Naive thymus-derived CD4-positive, alpha-beta T cell (primary cell): ENCODE results near the gene MPI. TPM values are rescaled to one million over a fixed set of nuclear protein-coding genes. Genes with fewer than 3 reads are reported as not detected.

ENCODE experiments used
- ATAC-seq: fragments of 150-1000 bp; cut with Tn5 transposase; 2 replicates; pipeline ENCODE4 v1.10.0; 2021; ENCODE audit warnings: mild to moderate bottlenecking, moderate library complexity
- CTCF ChIA-PET: fragments of 350-600 bp; sonication (Branson Sonifier 250); formaldehyde crosslinking; loops from one replicate; lab custom pipeline; 2021; ENCODE audit warnings: antibody characterized with exemption; lab: Charles Lee
- POLR2A ChIA-PET: fragments of 350-600 bp; sonication (Branson Sonifier 250); formaldehyde crosslinking; loops from one replicate; lab custom pipeline; 2021; ENCODE audit warnings: antibody characterized with exemption, inconsistent platforms; lab: Charles Lee
- DNase-seq, 9 donors: peaks; one replicate each; pipeline versions ENCODE4 v3.0.0 to v3.0.0-alpha.2; 2020 to 2022; ENCODE audit warnings: mixed read lengths in 1 of 9
- H3K27ac ChIP-seq: one replicate; pipeline ENCODE4 v1.7.0; 2013; ENCODE audit warnings: mild to moderate bottlenecking, low read depth, low read length, moderate library complexity
- H3K27me3 ChIP-seq, 2 donors: one replicate each; pipeline ENCODE4 v1.7.0; 2013; ENCODE audit warnings: low read length in 2 of 2, mild to moderate bottlenecking in 2 of 2, moderate library complexity in 2 of 2; ENCODE audit not compliant: control insufficient read depth in 2 of 2, insufficient read depth in 2 of 2
- H3K36me3 ChIP-seq, 3 experiments: 1 replicate in 2 of 3; 2 replicates in 1 of 3; pipeline ENCODE4 v1.7.0; 2013; ENCODE audit warnings: low read length in 3 of 3, mild to moderate bottlenecking in 3 of 3, moderate library complexity in 1 of 3; ENCODE audit not compliant: insufficient read depth in 3 of 3, control insufficient read depth in 2 of 3
- H3K4me1 ChIP-seq, 2 donors: one replicate each; pipeline ENCODE4 v1.7.0; 2013; ENCODE audit warnings: low read length in 2 of 2, mild to moderate bottlenecking in 2 of 2, moderate library complexity in 1 of 2; ENCODE audit not compliant: control insufficient read depth in 2 of 2, insufficient read depth in 2 of 2
- H3K4me3 ChIP-seq: 2 replicates; pipeline ENCODE4 v1.7.0; 2013; ENCODE audit warnings: mild to moderate bottlenecking, low read length
- H3K9me3 ChIP-seq, 3 experiments: 1 replicate in 2 of 3; 2 replicates in 1 of 3; pipeline ENCODE4 v1.7.0; 2013; ENCODE audit warnings: low read length in 3 of 3; ENCODE audit not compliant: control insufficient read depth in 2 of 3
- H3K27ac Mint-ChIP-seq, 9 donors: one replicate each; pipeline ENCODE4 v1.8.0; 2020 to 2022; ENCODE audit warnings: mixed read lengths in 9 of 9, mild to moderate bottlenecking in 8 of 9, moderate library complexity in 5 of 9, inconsistent platforms in 2 of 9
- H3K27me3 Mint-ChIP-seq, 5 donors: one replicate each; pipeline ENCODE4 v1.8.0; 2021 to 2022; ENCODE audit warnings: mixed read lengths in 5 of 5, mild to moderate bottlenecking in 1 of 5
- H3K36me3 Mint-ChIP-seq, 5 donors: one replicate each; pipeline ENCODE4 v1.8.0; 2020 to 2022; ENCODE audit warnings: mixed read lengths in 5 of 5, mild to moderate bottlenecking in 3 of 5, inconsistent platforms in 1 of 5
- H3K4me1 Mint-ChIP-seq, 7 donors: one replicate each; pipeline ENCODE4 v1.8.0; 2020 to 2022; ENCODE audit warnings: mixed read lengths in 7 of 7, mild to moderate bottlenecking in 3 of 7, inconsistent platforms in 1 of 7
- H3K4me3 Mint-ChIP-seq, 10 donors: one replicate each; pipeline ENCODE4 v1.8.0; 2020 to 2022; ENCODE audit warnings: mild to moderate bottlenecking in 10 of 10, mixed read lengths in 10 of 10, moderate library complexity in 6 of 10, inconsistent platforms in 2 of 10
- H3K9me3 Mint-ChIP-seq, 11 donors: one replicate each; pipeline ENCODE4 v1.8.0; 2020 to 2022; ENCODE audit warnings: mixed read lengths in 11 of 11, mild to moderate bottlenecking in 4 of 11, inconsistent platforms in 1 of 11, moderate library complexity in 1 of 11
- intact Hi-C, 2 donors: fragments of 100-400 bp; cut with micrococcal nuclease; formaldehyde crosslinking; loops; one replicate each; pipeline ENCODE4 v1.15.1; 2023
- polyA plus RNA-seq, 2 donors: library from polyadenylated mRNA; unstranded; fragments of 300-500 nt; fragmentation: Illumina TruSeq; gene quantifications; one replicate each; pipeline ENCODE4 v1.2.3, GENCODE V29; 2021
- total RNA-seq, 6 experiments: library from RNA in 5 of 6; stranded (reverse) in 5 of 6; gene quantifications; 1 replicate in 5 of 6; 2 replicates in 1 of 6; pipeline ENCODE4 v1.2.3 and lab custom pipeline; 2021 to 2026

The MPI gene
- total and polyA plus RNA-seq, 7 experiments from 2014 or later = 34.0 to 98.3 (median 89.9) TPM

GRCh38 chr15:74889390-74889882 lies 406 bp upstream of the MPI start:
- H3K27me3 Mint-ChIP-seq = no peaks in the 10 kb centered on the region
- Histone ChIP-seq H3K27ac (peak overlapping the region; percentile 84), H3K36me3 (peaks cover 0 to 15% (median 4%) of the 10 kb centered on the region in 3 experiments), H3K4me1 (peaks cover 31 to 35% of the 10 kb centered on the region in 2 donors), H3K4me3 (peak overlapping the region; percentile 94), H3K9me3 (no peaks in the 10 kb centered on the region), H3K27me3 (no peaks in the 10 kb centered on the region)
- peaks cover 29 to 55% (median 49%) of the 10 kb centered on the region in 7 donors for H3K4me1 Mint-ChIP-seq
- peaks cover 0 to 20% (median 9%) of the 10 kb centered on the region in 5 donors for H3K36me3 Mint-ChIP-seq
- DNase-seq (peak in 1 of 9 donors; percentile 37), ATAC-seq (peak; percentile 28)
- intact Hi-C loops = loop anchor here (1.0 kb wide), 3 partner anchors 16 to 46 kb away; partner anchors contain the start of genes FAM219B (in 1 of the 2), SCAMP2 (in 1 of the 2) and ULK3 (in 1 of the 2)
- ChIA-PET CTCF (interaction anchor here (0.8 to 1.7 kb wide), 3 partner anchors 12 to 90 kb away, joined by 3 to 8 read pairs (median 4); no protein-coding TSS in a partner anchor), POLR2A (interaction anchor here (0.8 to 2.4 kb wide), 11 partner anchors 8 to 35 kb away, joined by 3 to 18 read pairs (median 6); partner anchors contain the start of gene FAM219B)
- peaks cover 0 to 4% (median 0%) of the 10 kb centered on the region in 11 donors for H3K9me3 Mint-ChIP-seq
- peak overlapping the region; percentile 81 to 95 (median 90) for H3K4me3 Mint-ChIP-seq
- peak overlapping the region; percentile 83 to 99 (median 94) for H3K27ac Mint-ChIP-seq

GRCh38 chr15:74890665-74890960 lies 771 bp downstream of the MPI start:
- ChIA-PET CTCF (interaction anchor here (1.7 kb wide), 1 partner anchor 11 kb away, joined by 8 read pairs; no protein-coding TSS in a partner anchor), POLR2A (interaction anchor here (1.3 to 2.4 kb wide), 4 partner anchors 9 to 23 kb away, joined by 4 to 18 read pairs (median 6); no protein-coding TSS in a partner anchor)
- Mint-ChIP-seq H3K4me1 (peaks cover 30 to 59% (median 49%) of the 10 kb centered on the region in 7 donors), H3K27me3 (no peaks in the 10 kb centered on the region), H3K9me3 (peaks cover 0 to 4% (median 0%) of the 10 kb centered on the region in 11 donors), H3K27ac (peak overlapping the region; percentile 69 to 99 (median 94)), H3K36me3 (peaks cover 0 to 21% (median 9%) of the 10 kb centered on the region in 5 donors), H3K4me3 (peak overlapping the region; percentile 81 to 95 (median 90))
- intact Hi-C loops = loop anchor here (1.0 to 5.0 kb wide), 6 partner anchors 12 to 103 kb away; partner anchors contain the start of genes COX5A (in 2 of the 2), FAM219B (in 1 of the 2) and SCAMP2 (in 1 of the 2)
- DNase-seq (no peak), ATAC-seq (no peak)
- Histone ChIP-seq H3K9me3 (no peaks in the 10 kb centered on the region), H3K36me3 (peaks cover 0 to 18% (median 4%) of the 10 kb centered on the region in 3 experiments), H3K27me3 (no peaks in the 10 kb centered on the region), H3K27ac (peak overlapping the region; percentile 84), H3K4me1 (peaks cover 33 to 41% of the 10 kb centered on the region in 2 donors), H3K4me3 (peak overlapping the region; percentile 94)

GRCh38 chr15:74891469-74891868 lies 1.6 kb downstream of the MPI start:
- H3K4me3 Mint-ChIP-seq = peak overlapping the region; percentile 19 to 92 (median 70)
- peaks cover 33 to 45% of the 10 kb centered on the region in 2 donors for H3K4me1 ChIP-seq
- DNase-seq (no peak), ATAC-seq (no peak)
- H3K4me3 ChIP-seq = no peak overlapping the region
- peak overlapping the region; percentile 10 to 99 (median 84) for H3K27ac Mint-ChIP-seq
- H3K36me3 Mint-ChIP-seq = peaks cover 0 to 21% (median 9%) of the 10 kb centered on the region in 5 donors
- CTCF ChIA-PET = interaction anchor here (0.7 to 0.8 kb wide), 2 partner anchors 11 to 104 kb away, joined by 3 to 4 read pairs; no protein-coding TSS in a partner anchor
- intact Hi-C loops = loop anchor here (5.0 kb wide), 2 partner anchors 46 to 104 kb away; partner anchors contain the start of gene COX5A (in 1 of the 2)
- peak overlapping the region; percentile 14 for H3K27ac ChIP-seq
- H3K4me1 Mint-ChIP-seq = peaks cover 30 to 59% (median 49%) of the 10 kb centered on the region in 7 donors
- H3K27me3 ChIP-seq = no peaks in the 10 kb centered on the region
- no peaks in the 10 kb centered on the region for H3K27me3 Mint-ChIP-seq
- H3K36me3 ChIP-seq = peaks cover 0 to 24% (median 4%) of the 10 kb centered on the region in 3 experiments
- POLR2A ChIA-PET = interaction anchor here (0.9 to 3.1 kb wide), 7 partner anchors 10 to 564 kb away, joined by 3 to 11 read pairs (median 5); partner anchors contain the start of gene SCAMP2
- H3K9me3 ChIP-seq = no peaks in the 10 kb centered on the region
- peaks cover 0 to 4% (median 0%) of the 10 kb centered on the region in 11 donors for H3K9me3 Mint-ChIP-seq

- no peak overlapping the region for H3K4me3 ChIP-seq
- CTCF ChIA-PET = interaction anchor here (2.7 kb wide), 1 partner anchor 10 kb away, joined by 13 read pairs; no protein-coding TSS in a partner anchor
- H3K9me3 Mint-ChIP-seq = peaks cover 0 to 4% (median 0%) of the 10 kb centered on the region in 11 donors
- H3K27me3 Mint-ChIP-seq = no peaks in the 10 kb centered on the region
- peaks cover 33 to 45% of the 10 kb centered on the region in 2 donors for H3K4me1 ChIP-seq
- intact Hi-C loops = loop anchor here (5.0 kb wide), 2 partner anchors 45 to 105 kb away; partner anchors contain the start of gene COX5A (in 1 of the 2)
- POLR2A ChIA-PET = interaction anchor here (0.9 to 3.1 kb wide), 9 partner anchors 9 to 564 kb away, joined by 3 to 21 read pairs (median 5); partner anchors contain the start of genes COX5A, SCAMP2 and ULK3
- peak overlapping the region; percentile 83 to 100 (median 97) for H3K27ac Mint-ChIP-seq
- no peaks in the 10 kb centered on the region for H3K27me3 ChIP-seq
- ATAC-seq = no peak
- peaks cover 0 to 33% (median 4%) of the 10 kb centered on the region in 3 experiments for H3K36me3 ChIP-seq
- peaks cover 0 to 24% (median 9%) of the 10 kb centered on the region in 5 donors for H3K36me3 Mint-ChIP-seq
- H3K27ac ChIP-seq = peak overlapping the region; percentile 70
- DNase-seq = no peak
- H3K4me3 Mint-ChIP-seq = peak overlapping the region in 5 of 10 donors; percentile 18 to 96 (median 66)
- no peaks in the 10 kb centered on the region for H3K9me3 ChIP-seq
- H3K4me1 Mint-ChIP-seq = peaks cover 30 to 60% (median 49%) of the 10 kb centered on the region in 7 donors
These were observed 2.5 kb downstream of the MPI start for GRCh38 chr15:74892313-74892712.

- Mint-ChIP-seq H3K27me3 (no peaks in the 10 kb centered on the region), H3K9me3 (peaks cover 0 to 4% (median 0%) of the 10 kb centered on the region in 11 donors), H3K4me3 (peak overlapping the region in 8 of 10 donors; percentile 19 to 96 (median 77)), H3K4me1 (peaks cover 30 to 60% (median 49%) of the 10 kb centered on the region in 7 donors), H3K27ac (peak overlapping the region; percentile 83 to 100 (median 97)), H3K36me3 (peaks cover 0 to 24% (median 9%) of the 10 kb centered on the region in 5 donors)
- peak overlapping the region; percentile 70 for H3K27ac ChIP-seq
- no peaks in the 10 kb centered on the region for H3K9me3 ChIP-seq
- peaks cover 0 to 39% (median 4%) of the 10 kb centered on the region in 3 experiments for H3K36me3 ChIP-seq
- intact Hi-C loops = loop anchor here (1.0 to 5.0 kb wide), 4 partner anchors 8 to 106 kb away; partner anchors contain the start of genes COX5A (in 1 of the 2) and ULK3 (in 1 of the 2)
- ATAC-seq (no peak), DNase-seq (no peak)
- CTCF ChIA-PET = interaction anchor here (1.2 to 2.7 kb wide), 2 partner anchors 9 to 124 kb away, joined by 4 to 13 read pairs; no protein-coding TSS in a partner anchor
- peaks cover 33 to 45% of the 10 kb centered on the region in 2 donors for H3K4me1 ChIP-seq
- no peaks in the 10 kb centered on the region for H3K27me3 ChIP-seq
- H3K4me3 ChIP-seq = no peak overlapping the region
- POLR2A ChIA-PET = interaction anchor here (0.9 to 3.1 kb wide), 10 partner anchors 12 to 563 kb away, joined by 3 to 21 read pairs (median 4); partner anchors contain the start of genes SCAMP2 and ULK3
These were observed 3.1 kb downstream of the MPI start for GRCh38 chr15:74892931-74893330.
